ENCODE data around the gene TMUB2.
"Not testable (repeated sequence)": the region's sequence is repeated elsewhere in the genome, so short reads cannot be mapped to it uniquely, and the experiment has no call there.

TMUB2 gene

GRCh38 chr17:44235583-44235936 lies 48.8 kb downstream of the TMUB2 start:
- no peaks in the 10 kb centered on the region for H3K9me3 ChIP-seq (ENCODE audit: low read length)
- H3K4me1 ChIP-seq (ENCODE audit: insufficient read depth, low read length, severe bottlenecking), result no peaks in the 10 kb centered on the region
- no peak for TF ChIP-seq EZH2 (IDR thresholded peaks at IDR 0.05; ENCODE audit: borderline replicate concordance, low read length)
- no peak for TF ChIP-seq CTCF (IDR thresholded peaks at IDR 0.05; ENCODE audit: low read length)
- no peak overlapping the region for H3K4me3 ChIP-seq (ENCODE audit: low read depth, low read length, poor library complexity, severe bottlenecking)
- peaks cover 8% of the 10 kb centered on the region; the same call in 1 of the 2 replicates for H3K27me3 ChIP-seq (ENCODE audit: insufficient read depth, low read length)
- no peak overlapping the region for H3K9ac ChIP-seq (ENCODE audit: low read length)
- H3K9me2 ChIP-seq (ENCODE audit: low read depth, low read length), result no peaks in the 10 kb centered on the region
- H2AFZ ChIP-seq (ENCODE audit: low read length), result no peak overlapping the region
- H3K4me2 ChIP-seq (ENCODE audit: low read length), result no peak overlapping the region
- no peaks in the 10 kb centered on the region for H4K20me1 ChIP-seq (ENCODE audit: insufficient read depth, low read length)
- H3K36me3 ChIP-seq (ENCODE audit: insufficient read depth, low read length), result no peaks in the 10 kb centered on the region
- H3K27ac ChIP-seq (ENCODE audit: low read depth, low read length, poor library complexity, severe bottlenecking), result no peak overlapping the region
- H3K79me2 ChIP-seq (ENCODE audit: insufficient read depth, low read length), result no peaks in the 10 kb centered on the region
- H3F3A ChIP-seq (ENCODE audit: insufficient read depth, low read length), result no peaks in the 10 kb centered on the region

GRCh38 chr17:44236444-44236991 lies 49.7 kb downstream of the TMUB2 start:
- Histone ChIP-seq H3K9me2 (ENCODE audit: low read depth, low read length) (no peaks in the 10 kb centered on the region), H4K20me1 (ENCODE audit: insufficient read depth, low read length) (no peaks in the 10 kb centered on the region), H3K27me3 (ENCODE audit: insufficient read depth, low read length) (peaks cover 8% of the 10 kb centered on the region; the same call in 1 of the 2 replicates), H3K4me2 (ENCODE audit: low read length) (no peak overlapping the region), H3F3A (ENCODE audit: insufficient read depth, low read length) (no peaks in the 10 kb centered on the region), H3K79me2 (ENCODE audit: insufficient read depth, low read length) (no peaks in the 10 kb centered on the region), H3K4me1 (ENCODE audit: insufficient read depth, low read length, severe bottlenecking) (no peaks in the 10 kb centered on the region), H3K4me3 (ENCODE audit: low read depth, low read length, poor library complexity, severe bottlenecking) (no peak overlapping the region), H2AFZ (ENCODE audit: low read length) (no peak overlapping the region), H3K27ac (ENCODE audit: low read depth, low read length, poor library complexity, severe bottlenecking) (no peak overlapping the region), H3K9ac (ENCODE audit: low read length) (no peak overlapping the region), H3K36me3 (ENCODE audit: insufficient read depth, low read length) (no peaks in the 10 kb centered on the region), H3K9me3 (ENCODE audit: low read length) (no peaks in the 10 kb centered on the region)
- TF ChIP-seq CTCF (IDR thresholded peaks at IDR 0.05; ENCODE audit: low read length) (no peak), EZH2 (IDR thresholded peaks at IDR 0.05; ENCODE audit: borderline replicate concordance, low read length) (no peak)

- H3K4me1 ChIP-seq (ENCODE audit: insufficient read depth, low read length, severe bottlenecking); H3K9me3 ChIP-seq (ENCODE audit: low read length); H3K79me2 ChIP-seq (ENCODE audit: insufficient read depth, low read length); H3F3A ChIP-seq (ENCODE audit: insufficient read depth, low read length); H2AFZ ChIP-seq (ENCODE audit: low read length); H3K4me2 ChIP-seq (ENCODE audit: low read length); H3K9me2 ChIP-seq (ENCODE audit: low read depth, low read length); H3K9ac ChIP-seq (ENCODE audit: low read length); H3K27ac ChIP-seq (ENCODE audit: low read depth, low read length, poor library complexity, severe bottlenecking); H4K20me1 ChIP-seq (ENCODE audit: insufficient read depth, low read length); H3K36me3 ChIP-seq (ENCODE audit: insufficient read depth, low read length); H3K27me3 ChIP-seq (ENCODE audit: insufficient read depth, low read length); H3K4me3 ChIP-seq (ENCODE audit: low read depth, low read length, poor library complexity, severe bottlenecking): not testable (repeated sequence)
These were observed 51.1 kb downstream of the TMUB2 start for GRCh38 chr17:44237886-44238285.

- H3K4me1 ChIP-seq (ENCODE audit: insufficient read depth, low read length, severe bottlenecking), result no peaks in the 10 kb centered on the region
- H3K9me2 ChIP-seq (ENCODE audit: low read depth, low read length), result no peaks in the 10 kb centered on the region
- no peaks in the 10 kb centered on the region for H3K36me3 ChIP-seq (ENCODE audit: insufficient read depth, low read length)
- H3K27me3 ChIP-seq (ENCODE audit: insufficient read depth, low read length), result peaks cover 8% of the 10 kb centered on the region; the same call in 1 of the 2 replicates
- H3K79me2 ChIP-seq (ENCODE audit: insufficient read depth, low read length), result no peaks in the 10 kb centered on the region
- no peaks in the 10 kb centered on the region for H4K20me1 ChIP-seq (ENCODE audit: insufficient read depth, low read length)
- TF ChIP-seq CTCF (IDR thresholded peaks at IDR 0.05; ENCODE audit: low read length) (no peak), EZH2 (IDR thresholded peaks at IDR 0.05; ENCODE audit: borderline replicate concordance, low read length) (no peak)
- H3K9ac ChIP-seq (ENCODE audit: low read length), result no peak overlapping the region
- no peak overlapping the region for H3K27ac ChIP-seq (ENCODE audit: low read depth, low read length, poor library complexity, severe bottlenecking)
- H3K4me2 ChIP-seq (ENCODE audit: low read length), result no peak overlapping the region
- no peaks in the 10 kb centered on the region for H3K9me3 ChIP-seq (ENCODE audit: low read length)
- no peaks in the 10 kb centered on the region for H3F3A ChIP-seq (ENCODE audit: insufficient read depth, low read length)
- no peak overlapping the region for H3K4me3 ChIP-seq (ENCODE audit: low read depth, low read length, poor library complexity, severe bottlenecking)
- H2AFZ ChIP-seq (ENCODE audit: low read length), result no peak overlapping the region
These were observed 54.4 kb downstream of the TMUB2 start for GRCh38 chr17:44241106-44241624.

All from OCI-LY1 (cell line).